ENCODE measurements around the gene SLC30A2.

SLC30A2 gene

DNA sequence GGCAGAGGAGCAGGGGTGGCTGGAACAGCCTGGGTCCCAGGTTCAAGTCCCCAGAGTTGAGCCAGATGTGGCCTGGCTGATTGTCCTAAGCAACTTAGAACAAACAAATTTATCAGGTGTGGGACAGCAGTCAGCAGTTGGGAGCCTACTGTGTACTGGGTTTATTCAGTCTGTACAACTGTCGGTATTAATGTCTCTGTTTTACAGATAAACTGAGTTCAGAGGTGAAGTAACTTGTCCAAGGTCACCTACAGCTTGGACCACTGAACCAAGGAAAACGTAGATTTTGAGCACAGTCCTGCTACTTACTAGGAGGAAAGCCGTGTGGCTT, 36.1 kb upstream of the SLC30A2 start:
- no peaks in the 10 kb centered on the region for H3K36me3 ChIP-seq (ENCODE audit: control insufficient read depth, insufficient read depth, low read length)
- H3K4me3 ChIP-seq (ENCODE audit: insufficient read depth, low read depth, low read length, poor library complexity, severe bottlenecking), result no peak overlapping the region
- no peaks in the 10 kb centered on the region for H3K27me3 ChIP-seq (replicated peaks; ENCODE audit: control insufficient read depth, insufficient read depth, low read length, poor library complexity, severe bottlenecking)
- DNase-seq, result no peak
- no peaks in the 10 kb centered on the region for H3K9me3 ChIP-seq (ENCODE audit: control insufficient read depth, low read length)
- H3K27ac ChIP-seq (ENCODE audit: insufficient read depth, low read length, poor library complexity, severe bottlenecking), result no peak overlapping the region
- no peaks in the 10 kb centered on the region for H3K4me1 ChIP-seq (ENCODE audit: control insufficient read depth, insufficient read depth, low read length, poor library complexity, severe bottlenecking)

DNA sequence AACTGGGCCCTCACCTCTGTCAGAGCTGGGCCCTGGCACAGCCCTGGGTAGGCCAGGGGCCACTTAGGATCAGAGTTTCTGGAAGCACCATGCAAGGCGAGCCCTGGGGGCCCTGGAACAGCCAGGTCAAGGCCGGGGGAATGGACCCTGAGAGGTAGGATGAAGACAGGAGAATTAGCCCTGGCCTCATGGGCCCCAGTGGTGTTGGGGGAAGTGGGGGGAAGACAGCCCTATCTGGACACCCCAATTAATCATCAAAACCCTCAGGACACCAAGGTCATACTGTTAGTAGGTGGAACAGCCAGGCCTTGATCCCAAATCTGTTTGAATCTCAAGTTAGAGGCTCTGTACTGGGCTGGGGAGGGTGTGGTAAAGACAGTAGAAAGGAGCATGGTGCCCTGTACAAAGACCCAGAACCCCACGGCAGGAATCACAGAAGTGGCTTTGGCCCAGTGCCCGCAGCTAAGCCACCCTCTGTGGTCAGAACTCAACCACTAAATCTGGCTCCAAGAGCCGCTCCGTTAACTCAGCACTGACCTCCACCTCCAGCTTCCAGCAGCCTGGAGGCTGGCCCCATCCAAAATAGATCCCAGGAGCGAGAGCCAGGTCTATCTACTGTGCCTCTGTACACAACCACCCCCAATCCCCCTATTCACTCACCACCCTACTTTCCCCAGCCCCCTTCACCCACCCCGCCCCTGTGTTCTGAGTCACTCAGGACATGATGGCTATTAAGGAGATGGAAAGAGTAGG, 35.5 kb upstream of the SLC30A2 start:
- no peak for DNase-seq
- Histone ChIP-seq H3K9me3 (ENCODE audit: control insufficient read depth, low read length) (no peaks in the 10 kb centered on the region), H3K27ac (ENCODE audit: insufficient read depth, low read length, poor library complexity, severe bottlenecking) (no peak overlapping the region)

DNA sequence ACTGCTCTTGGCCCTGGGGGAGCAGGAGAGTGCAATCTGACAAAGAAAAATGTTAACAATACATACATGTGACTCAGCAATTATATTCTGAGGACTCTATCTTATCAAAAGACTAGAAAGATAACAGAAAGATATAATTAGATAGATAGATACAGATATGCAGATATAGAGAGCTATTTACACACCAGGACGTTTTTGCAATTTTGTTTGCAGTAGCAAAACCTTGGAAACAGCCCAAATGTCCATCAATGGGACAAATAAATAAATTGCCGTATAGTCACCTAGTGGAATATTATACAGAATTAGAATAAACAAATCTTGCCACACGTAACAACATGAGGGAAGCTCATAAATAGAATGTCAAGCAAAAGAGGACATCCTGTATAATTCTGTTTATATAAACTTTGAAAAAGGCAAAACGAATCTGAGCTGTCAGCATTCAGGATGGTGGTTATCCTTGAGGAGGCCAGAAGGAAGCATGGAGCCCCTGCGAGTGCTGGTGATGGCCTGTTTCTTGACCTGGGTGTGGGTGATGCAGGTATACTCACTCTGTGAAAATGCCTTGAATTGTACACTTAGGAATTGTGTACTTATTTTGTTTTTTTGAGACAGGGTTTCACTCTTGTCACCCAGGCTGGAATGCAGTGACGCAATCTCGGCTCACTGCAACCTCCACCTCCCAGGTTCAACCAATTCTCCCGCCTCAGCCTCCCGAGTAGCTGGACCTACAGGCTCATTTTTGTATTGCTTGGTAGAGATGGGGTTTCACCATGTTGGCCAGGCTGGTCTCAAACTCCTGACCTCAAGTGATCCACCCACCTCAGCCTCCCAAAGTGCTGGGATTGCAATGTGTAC, 34.3 kb upstream of the SLC30A2 start:
- Histone ChIP-seq H3K4me3 (ENCODE audit: insufficient read depth, low read depth, low read length, poor library complexity, severe bottlenecking) (no peak overlapping the region), H3K4me1 (ENCODE audit: control insufficient read depth, insufficient read depth, low read length, poor library complexity, severe bottlenecking) (peaks cover 8% of the 10 kb centered on the region), H3K36me3 (ENCODE audit: control insufficient read depth, insufficient read depth, low read length) (no peaks in the 10 kb centered on the region), H3K9me3 (ENCODE audit: control insufficient read depth, low read length) (no peaks in the 10 kb centered on the region), H3K27me3 (replicated peaks; ENCODE audit: control insufficient read depth, insufficient read depth, low read length, poor library complexity, severe bottlenecking) (no peaks in the 10 kb centered on the region), H3K27ac (ENCODE audit: insufficient read depth, low read length, poor library complexity, severe bottlenecking) (no peak overlapping the region)
- DNase-seq, result no peak

More for the DNA sequence above, 35.5 kb upstream of the SLC30A2 start:
- no peaks in the 10 kb centered on the region for H3K36me3 ChIP-seq (ENCODE audit: control insufficient read depth, insufficient read depth, low read length)
- no peak overlapping the region for H3K4me3 ChIP-seq (ENCODE audit: insufficient read depth, low read depth, low read length, poor library complexity, severe bottlenecking)
- H3K27me3 ChIP-seq (replicated peaks; ENCODE audit: control insufficient read depth, insufficient read depth, low read length, poor library complexity, severe bottlenecking), result no peaks in the 10 kb centered on the region
- no peaks in the 10 kb centered on the region for H3K4me1 ChIP-seq (ENCODE audit: control insufficient read depth, insufficient read depth, low read length, poor library complexity, severe bottlenecking)

DNA sequence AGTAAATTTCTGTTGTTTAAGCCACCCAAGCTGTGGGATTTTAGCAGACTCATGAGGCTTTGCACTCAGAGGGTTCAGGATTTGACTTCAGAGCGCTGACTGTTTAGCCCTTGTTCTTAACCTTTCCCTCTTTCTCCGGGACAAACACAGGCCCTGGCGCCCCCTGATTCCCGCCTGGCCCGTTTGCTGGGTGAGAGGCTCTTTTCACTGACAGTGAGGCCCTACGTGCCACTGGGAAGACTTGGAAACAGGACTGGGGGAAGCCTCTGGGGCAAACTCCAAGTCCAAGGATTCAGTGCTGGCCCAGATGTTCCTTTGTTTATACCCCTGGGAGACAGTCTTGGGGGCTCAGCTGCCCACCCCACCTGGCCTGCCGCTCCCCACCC, 33.3 kb upstream of the SLC30A2 start:
- H3K4me1 ChIP-seq (ENCODE audit: control insufficient read depth, insufficient read depth, low read length, poor library complexity, severe bottlenecking), result peaks cover 8% of the 10 kb centered on the region
- no peak overlapping the region for H3K4me3 ChIP-seq (ENCODE audit: insufficient read depth, low read depth, low read length, poor library complexity, severe bottlenecking)
- DNase-seq, result no peak
- no peak overlapping the region for H3K27ac ChIP-seq (ENCODE audit: insufficient read depth, low read length, poor library complexity, severe bottlenecking)
- H3K9me3 ChIP-seq (ENCODE audit: control insufficient read depth, low read length), result no peaks in the 10 kb centered on the region
- H3K27me3 ChIP-seq (replicated peaks; ENCODE audit: control insufficient read depth, insufficient read depth, low read length, poor library complexity, severe bottlenecking), result no peaks in the 10 kb centered on the region
- no peaks in the 10 kb centered on the region for H3K36me3 ChIP-seq (ENCODE audit: control insufficient read depth, insufficient read depth, low read length)

- Histone ChIP-seq H3K27me3 (replicated peaks; ENCODE audit: control insufficient read depth, insufficient read depth, low read length, poor library complexity, severe bottlenecking) (no peaks in the 10 kb centered on the region), H3K4me1 (ENCODE audit: control insufficient read depth, insufficient read depth, low read length, poor library complexity, severe bottlenecking) (peaks cover 8% of the 10 kb centered on the region), H3K27ac (ENCODE audit: insufficient read depth, low read length, poor library complexity, severe bottlenecking) (no peak overlapping the region), H3K9me3 (ENCODE audit: control insufficient read depth, low read length) (no peaks in the 10 kb centered on the region), H3K4me3 (ENCODE audit: insufficient read depth, low read depth, low read length, poor library complexity, severe bottlenecking) (no peak overlapping the region), H3K36me3 (ENCODE audit: control insufficient read depth, insufficient read depth, low read length) (no peaks in the 10 kb centered on the region)
- no peak for DNase-seq
These were observed 32.6 kb upstream of the SLC30A2 start for GRCh38 chr1:26078286-26079177.

DNA sequence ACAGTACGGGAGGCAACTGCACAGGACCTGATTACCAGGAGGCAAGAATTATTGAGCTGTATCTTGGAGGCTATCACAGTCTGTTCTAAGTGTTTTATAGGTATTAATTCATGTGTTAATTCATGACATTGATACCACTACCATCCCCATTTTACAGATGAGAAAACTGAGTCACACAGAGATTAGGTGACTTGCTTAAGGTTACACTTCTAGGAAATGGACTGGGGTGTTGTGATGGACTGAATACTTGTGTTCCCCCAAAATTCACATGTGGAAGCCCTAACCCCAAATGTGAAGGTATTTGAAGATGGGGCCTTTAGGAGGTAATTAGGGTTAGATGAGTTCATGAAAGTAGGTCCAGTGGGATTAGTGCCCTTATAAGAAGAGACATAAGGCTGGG, 31.6 kb upstream of the SLC30A2 start:
- no peak overlapping the region for H3K4me3 ChIP-seq (ENCODE audit: insufficient read depth, low read depth, low read length, poor library complexity, severe bottlenecking)
- no peaks in the 10 kb centered on the region for H3K36me3 ChIP-seq (ENCODE audit: control insufficient read depth, insufficient read depth, low read length)
- peaks cover 8% of the 10 kb centered on the region for H3K4me1 ChIP-seq (ENCODE audit: control insufficient read depth, insufficient read depth, low read length, poor library complexity, severe bottlenecking)
- H3K27me3 ChIP-seq (replicated peaks; ENCODE audit: control insufficient read depth, insufficient read depth, low read length, poor library complexity, severe bottlenecking), result no peaks in the 10 kb centered on the region
- no peaks in the 10 kb centered on the region for H3K9me3 ChIP-seq (ENCODE audit: control insufficient read depth, low read length)
- H3K27ac ChIP-seq (ENCODE audit: insufficient read depth, low read length, poor library complexity, severe bottlenecking), result no peak overlapping the region
- DNase-seq, result no peak

- no peak for DNase-seq
- H3K4me1 ChIP-seq (ENCODE audit: control insufficient read depth, insufficient read depth, low read length, poor library complexity, severe bottlenecking), result peaks cover 8% of the 10 kb centered on the region
These were observed 29.7 kb upstream of the SLC30A2 start for GRCh38 chr1:26075421-26076144.

GRCh38 chr1:26072305-26072704, 26.4 kb upstream of the SLC30A2 start:
- Histone ChIP-seq H3K27ac (ENCODE audit: insufficient read depth, low read length, poor library complexity, severe bottlenecking) (no peak overlapping the region), H3K4me1 (ENCODE audit: control insufficient read depth, insufficient read depth, low read length, poor library complexity, severe bottlenecking) (peaks cover 8% of the 10 kb centered on the region), H3K4me3 (ENCODE audit: insufficient read depth, low read depth, low read length, poor library complexity, severe bottlenecking) (no peak overlapping the region), H3K27me3 (replicated peaks; ENCODE audit: control insufficient read depth, insufficient read depth, low read length, poor library complexity, severe bottlenecking) (peaks cover 5% of the 10 kb centered on the region), H3K9me3 (ENCODE audit: control insufficient read depth, low read length) (no peaks in the 10 kb centered on the region), H3K36me3 (ENCODE audit: control insufficient read depth, insufficient read depth, low read length) (no peaks in the 10 kb centered on the region)
- no peak for DNase-seq

More at GRCh38 chr1:26075421-26076144, 29.7 kb upstream of the SLC30A2 start:
- H3K36me3 ChIP-seq (ENCODE audit: control insufficient read depth, insufficient read depth, low read length), result no peaks in the 10 kb centered on the region
- H3K27me3 ChIP-seq (replicated peaks; ENCODE audit: control insufficient read depth, insufficient read depth, low read length, poor library complexity, severe bottlenecking), result peaks cover 5% of the 10 kb centered on the region
- H3K9me3 ChIP-seq (ENCODE audit: control insufficient read depth, low read length), result no peaks in the 10 kb centered on the region
- H3K27ac ChIP-seq (ENCODE audit: insufficient read depth, low read length, poor library complexity, severe bottlenecking), result no peak overlapping the region
- no peak overlapping the region for H3K4me3 ChIP-seq (ENCODE audit: insufficient read depth, low read depth, low read length, poor library complexity, severe bottlenecking)

- Histone ChIP-seq H3K4me3 (ENCODE audit: insufficient read depth, low read depth, low read length, poor library complexity, severe bottlenecking) (no peak overlapping the region), H3K27ac (ENCODE audit: insufficient read depth, low read length, poor library complexity, severe bottlenecking) (no peak overlapping the region), H3K27me3 (replicated peaks; ENCODE audit: control insufficient read depth, insufficient read depth, low read length, poor library complexity, severe bottlenecking) (peaks cover 5% of the 10 kb centered on the region), H3K36me3 (ENCODE audit: control insufficient read depth, insufficient read depth, low read length) (no peaks in the 10 kb centered on the region), H3K9me3 (ENCODE audit: control insufficient read depth, low read length) (no peaks in the 10 kb centered on the region), H3K4me1 (ENCODE audit: control insufficient read depth, insufficient read depth, low read length, poor library complexity, severe bottlenecking) (peaks cover 7% of the 10 kb centered on the region)
- DNase-seq, result no peak
These were observed 25.0 kb upstream of the SLC30A2 start for GRCh38 chr1:26070963-26071342.

All from effector memory CD4-positive, alpha-beta T cell (primary cell).